Choroid plexus epithelial cell (primary cell): ENCODE measurements around the gene SPATS2L.
A peak's percentile ranks its signal among the peaks of the same experiment; 100 is the strongest.

Experiments
- DNase-seq: peaks from one replicate; pipeline ENCODE4 v3.0.0-alpha.2; 2010; ENCODE audit warnings: low read depth
- H3K4me3 ChIP-seq: 2 replicates; pipeline ENCODE4 v1.5.1; 2011; ENCODE audit warnings: low read depth, mild to moderate bottlenecking, control low read depth, low read length, moderate library complexity
- TF ChIP-seq, protein P1 (sequence below): conservative IDR thresholded peaks from 2 replicates; pipeline ENCODE4 v1.5.1; 2011; ENCODE audit warnings: low read depth, mild to moderate bottlenecking, control low read depth, inconsistent platforms, low read length, moderate library complexity

SPATS2L gene

DNA sequence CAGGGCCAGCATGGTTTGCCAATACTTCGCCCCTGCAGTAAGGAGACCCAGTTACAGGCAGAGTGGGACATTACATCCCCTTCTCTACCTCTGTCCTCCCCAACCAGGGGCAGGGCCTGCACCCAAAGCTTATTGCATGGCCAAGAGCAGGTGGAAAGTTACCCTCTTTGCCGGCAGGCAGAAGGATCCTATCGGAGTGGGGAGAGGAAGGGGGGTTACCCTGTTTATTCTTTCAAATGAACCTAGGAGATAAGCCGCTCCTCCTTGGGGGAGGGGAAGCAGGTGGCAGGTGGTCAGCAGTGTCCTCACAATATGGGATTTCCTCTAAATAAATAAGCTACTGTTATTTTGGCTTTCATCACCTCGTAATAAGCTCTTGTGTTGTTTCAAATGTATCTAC is 53.9 kb downstream of the SPATS2L start:
- TF ChIP-seq, protein P1, sequence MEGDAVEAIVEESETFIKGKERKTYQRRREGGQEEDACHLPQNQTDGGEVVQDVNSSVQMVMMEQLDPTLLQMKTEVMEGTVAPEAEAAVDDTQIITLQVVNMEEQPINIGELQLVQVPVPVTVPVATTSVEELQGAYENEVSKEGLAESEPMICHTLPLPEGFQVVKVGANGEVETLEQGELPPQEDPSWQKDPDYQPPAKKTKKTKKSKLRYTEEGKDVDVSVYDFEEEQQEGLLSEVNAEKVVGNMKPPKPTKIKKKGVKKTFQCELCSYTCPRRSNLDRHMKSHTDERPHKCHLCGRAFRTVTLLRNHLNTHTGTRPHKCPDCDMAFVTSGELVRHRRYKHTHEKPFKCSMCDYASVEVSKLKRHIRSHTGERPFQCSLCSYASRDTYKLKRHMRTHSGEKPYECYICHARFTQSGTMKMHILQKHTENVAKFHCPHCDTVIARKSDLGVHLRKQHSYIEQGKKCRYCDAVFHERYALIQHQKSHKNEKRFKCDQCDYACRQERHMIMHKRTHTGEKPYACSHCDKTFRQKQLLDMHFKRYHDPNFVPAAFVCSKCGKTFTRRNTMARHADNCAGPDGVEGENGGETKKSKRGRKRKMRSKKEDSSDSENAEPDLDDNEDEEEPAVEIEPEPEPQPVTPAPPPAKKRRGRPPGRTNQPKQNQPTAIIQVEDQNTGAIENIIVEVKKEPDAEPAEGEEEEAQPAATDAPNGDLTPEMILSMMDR, result no peak
- no peak for DNase-seq
- no peak overlapping the region for H3K4me3 ChIP-seq

DNA sequence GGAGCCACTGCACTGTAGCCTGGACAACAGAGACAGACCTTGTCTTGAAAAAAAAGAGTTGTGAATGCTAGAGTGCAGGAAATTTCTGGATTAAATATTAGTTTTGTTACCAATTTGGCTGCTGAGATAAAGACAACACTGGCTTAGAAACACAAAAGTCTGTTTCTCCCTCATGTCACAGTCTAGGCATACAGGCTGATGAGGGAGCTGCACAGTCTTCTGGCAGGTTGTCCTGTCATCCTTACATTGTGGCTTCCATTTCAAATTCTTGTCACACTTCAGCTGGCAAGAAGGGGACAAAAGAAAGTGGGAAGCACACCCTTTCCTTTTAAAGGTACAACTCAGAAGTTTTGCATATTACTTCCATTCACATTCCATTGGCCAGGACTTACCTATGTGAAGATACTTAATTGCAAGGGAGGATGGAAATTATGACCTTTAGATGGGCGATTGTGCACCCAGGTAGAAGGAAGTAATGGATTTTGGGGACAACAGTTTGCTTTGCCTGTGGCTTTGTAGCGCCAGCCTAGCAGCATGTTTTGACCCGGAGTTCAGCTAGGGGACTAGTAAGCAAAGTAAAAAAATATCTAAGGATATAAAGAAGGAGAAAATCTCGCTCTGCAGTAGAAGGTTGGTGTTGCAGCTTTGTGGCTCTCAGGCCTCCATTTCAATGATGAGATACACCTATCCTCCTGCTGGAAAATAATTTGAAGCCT is 55.9 kb downstream of the SPATS2L start:
- no peak for DNase-seq
- TF ChIP-seq, protein P1, result no peak

DNA sequence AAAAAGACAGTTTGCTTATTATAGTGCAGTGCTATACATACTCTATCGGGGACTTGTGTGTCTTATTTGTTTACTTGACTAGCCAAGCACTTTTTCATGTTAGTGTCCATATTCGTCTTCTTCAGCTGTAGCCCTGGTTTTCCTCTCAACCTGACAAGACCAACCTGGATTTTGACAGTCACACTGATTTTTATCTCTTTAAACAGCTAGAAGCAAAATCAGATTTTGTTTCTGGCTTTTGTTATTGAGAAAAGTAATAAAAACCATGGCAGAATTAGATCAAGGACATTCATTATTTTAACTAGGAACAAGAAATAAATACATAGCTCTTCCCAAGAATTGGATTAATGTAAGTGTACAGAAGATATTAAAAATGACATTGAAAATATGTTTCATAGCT is 56.8 kb downstream of the SPATS2L start:
- no peak for DNase-seq
- TF ChIP-seq, protein P1, result no peak
- no peak overlapping the region for H3K4me3 ChIP-seq

More for the DNA sequence above, 55.9 kb downstream of the SPATS2L start:
- no peak overlapping the region for H3K4me3 ChIP-seq

DNA sequence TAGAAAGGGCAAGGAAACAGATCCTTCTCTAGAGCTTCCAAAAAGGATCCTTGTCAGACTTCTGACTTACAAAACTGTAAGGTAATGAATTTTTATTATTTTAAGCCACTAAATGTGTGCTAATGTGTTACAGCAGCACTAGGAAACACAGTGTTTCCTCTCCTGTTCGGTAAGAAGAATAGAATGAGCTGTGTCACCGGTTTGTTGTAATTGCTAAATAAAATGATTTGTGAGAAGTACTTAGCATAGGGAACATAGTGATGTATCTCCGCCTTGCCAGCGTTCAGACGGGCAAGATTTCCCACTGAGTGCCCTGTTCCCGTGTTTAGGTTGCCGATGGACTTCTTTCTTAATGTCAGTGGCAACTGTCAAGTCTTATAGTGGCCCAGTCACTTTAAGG is 57.6 kb downstream of the SPATS2L start:
- DNase-seq, result no peak

DNA sequence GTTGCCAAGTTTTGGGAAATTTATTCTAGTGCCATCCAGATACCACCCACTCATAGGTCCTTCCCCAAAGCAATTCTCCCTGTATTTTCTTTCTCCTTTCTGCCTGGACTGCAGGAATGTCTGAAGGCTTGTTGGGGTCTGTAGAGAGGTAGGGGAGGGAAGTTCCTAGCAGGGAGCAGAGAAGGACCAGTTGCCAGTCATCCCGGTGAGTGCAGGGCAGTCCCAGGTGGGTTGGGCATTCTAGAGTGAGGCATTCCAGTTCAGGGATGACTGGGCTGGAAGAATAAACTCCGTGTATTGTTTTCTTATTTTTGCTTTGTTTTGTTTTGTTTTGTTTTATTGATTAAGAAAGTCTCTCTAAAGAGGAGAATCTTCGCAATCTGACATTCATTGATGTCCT is 58.1 kb downstream of the SPATS2L start:
- H3K4me3 ChIP-seq, result no peak overlapping the region
- DNase-seq, result no peak
- TF ChIP-seq, protein P1, result no peak

More for the DNA sequence above, 57.6 kb downstream of the SPATS2L start:
- H3K4me3 ChIP-seq, result no peak overlapping the region
- TF ChIP-seq, protein P1, result no peak

DNA sequence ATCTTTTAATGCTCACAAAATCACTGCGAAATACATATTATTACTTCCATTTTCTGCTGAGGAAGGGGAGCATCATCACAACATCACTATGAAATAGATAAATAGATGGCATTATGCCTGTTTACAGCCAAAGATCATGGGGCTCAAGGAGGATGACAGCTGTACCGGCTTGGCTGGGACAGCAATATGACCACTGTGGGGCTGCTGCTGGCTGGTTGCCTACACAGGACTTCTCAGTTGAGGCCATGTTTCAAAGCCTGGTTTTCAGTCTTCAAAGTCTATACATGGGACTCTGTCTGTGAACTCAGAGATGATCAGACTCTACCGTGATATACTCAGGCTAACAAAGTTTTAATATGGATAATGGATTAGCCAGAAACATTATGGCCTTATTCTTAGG is 58.7 kb downstream of the SPATS2L start:
- TF ChIP-seq, protein P1, result no peak
- no peak for DNase-seq
- H3K4me3 ChIP-seq, result no peak overlapping the region

DNA sequence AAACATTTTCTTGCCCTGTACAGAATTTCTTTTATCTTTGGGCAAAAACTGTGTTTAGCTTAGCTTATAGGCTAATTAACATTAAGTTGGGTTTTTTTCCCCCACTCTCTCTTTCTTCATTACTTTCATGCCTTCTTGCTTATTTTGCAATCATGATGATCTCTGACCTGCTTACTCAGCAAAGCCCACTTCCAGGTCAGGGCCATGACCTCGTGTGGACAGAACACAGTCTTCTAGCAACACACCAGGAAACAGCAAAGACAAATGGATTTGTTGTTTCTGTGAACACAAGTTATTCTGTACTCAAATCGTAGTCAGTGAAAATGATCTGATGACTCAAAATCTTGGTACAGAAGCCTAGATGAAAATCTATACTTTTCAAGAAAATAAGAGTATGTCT is 60.7 kb downstream of the SPATS2L start:
- peak; percentile 75 for DNase-seq
- TF ChIP-seq, protein P1, result no peak
- no peak overlapping the region for H3K4me3 ChIP-seq
